Occipital lobe (tissue), 2 donors: ENCODE results near the gene DENND5A. TPM values are rescaled to one million over a fixed set of nuclear protein-coding genes. Genes with fewer than 3 reads are reported as not detected.
"Not testable (repeated sequence)": the region's sequence is repeated elsewhere in the genome, so short reads cannot be mapped to it uniquely, and the experiment has no call there.

Experiments
- DNase-seq: peaks from one replicate; lab custom pipeline; 2025; lab: John Stamatoyannopoulos, UW
- total RNA-seq: library from RNA; depleted of rRNA; stranded (reverse); fragments of >200 nt; gene quantifications from one replicate; pipeline ENCODE4 v1.2.3, GENCODE V29; 2014

DENND5A gene
- total RNA-seq, 1 donor from 2014 or later, result 137 TPM

DNA sequence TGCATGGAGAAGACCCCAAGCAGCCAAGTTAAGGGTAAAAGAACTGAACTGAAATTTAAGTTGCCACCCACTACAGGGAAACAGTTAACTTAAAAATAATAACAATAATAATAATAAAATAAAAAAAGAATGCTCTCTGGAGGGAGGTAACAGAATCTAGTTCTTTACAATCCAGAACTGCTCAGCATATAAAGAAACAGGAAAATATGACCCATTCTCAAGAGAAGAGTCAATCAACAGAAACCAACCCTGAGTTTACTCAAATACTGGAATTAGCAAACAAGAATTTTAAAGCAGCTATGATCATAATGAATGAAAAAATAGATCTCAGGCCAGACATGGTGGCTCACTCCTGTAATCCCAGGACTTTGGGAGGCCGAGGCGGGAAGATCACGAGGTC, 53.8 kb downstream of the DENND5A start:
- no peak for DNase-seq

GRCh38 chr11:9210922-9211320, 54.2 kb downstream of the DENND5A start:
- no peak for DNase-seq

DNA sequence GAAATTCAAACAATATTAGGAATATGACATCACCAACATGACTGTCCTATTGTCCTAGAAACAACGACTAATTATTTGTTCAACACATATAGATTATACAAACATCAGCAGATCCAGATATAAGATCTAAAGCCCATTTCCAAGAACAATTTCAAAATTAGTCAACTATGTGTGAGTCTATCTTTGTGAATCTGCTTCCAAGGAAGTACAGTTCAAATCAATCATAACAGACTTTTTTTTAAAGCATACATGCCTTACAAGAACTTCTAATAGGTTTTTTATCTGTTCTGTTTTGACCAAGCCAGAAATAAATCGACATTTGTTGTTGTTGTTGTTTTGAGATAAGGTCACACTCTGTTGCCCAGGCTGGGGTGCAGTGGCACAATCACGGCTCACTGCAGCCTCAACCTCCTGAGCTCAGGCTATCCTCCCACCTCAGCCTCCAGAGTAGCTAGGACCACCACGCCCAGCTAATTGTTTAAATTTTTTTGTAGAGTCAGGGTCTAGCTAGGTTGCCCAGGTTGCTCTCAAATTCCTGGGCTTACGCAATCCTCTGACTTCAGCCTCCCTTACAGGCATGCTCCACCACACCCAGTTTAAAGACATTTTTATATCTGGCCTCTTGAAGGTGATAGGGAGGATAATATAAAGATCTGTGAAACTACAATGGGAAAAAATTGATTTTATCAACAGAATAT, 54.8 kb downstream of the DENND5A start:
- no peak for DNase-seq

- not testable (repeated sequence) for DNase-seq
These were observed 55.5 kb downstream of the DENND5A start for GRCh38 chr11:9209604-9210003.

GRCh38 chr11:9208726-9209501, 56.2 kb downstream of the DENND5A start:
- no peak for DNase-seq

DNA sequence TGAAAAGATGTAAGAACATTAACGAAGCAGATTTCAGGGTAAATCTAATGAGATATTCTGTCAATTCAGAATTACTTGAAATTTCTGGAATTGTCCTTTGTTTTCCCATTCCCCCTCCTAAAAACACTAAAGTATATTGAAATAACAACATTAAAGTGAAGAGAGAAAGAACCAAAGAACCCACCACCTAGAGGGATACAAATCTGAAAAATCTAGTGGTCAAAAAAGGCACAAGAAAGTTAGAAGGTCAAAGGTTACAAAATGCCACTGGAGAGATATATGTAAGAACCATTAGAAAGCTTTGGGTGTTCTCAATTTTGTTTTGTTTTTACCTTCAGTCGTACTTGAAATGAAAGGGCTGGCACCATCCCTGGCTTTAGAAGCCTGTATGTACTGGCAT, 57.9 kb downstream of the DENND5A start:
- no peak for DNase-seq

- DNase-seq, result no peak
These were observed 58.7 kb downstream of the DENND5A start for GRCh38 chr11:9206496-9206895.

DNA sequence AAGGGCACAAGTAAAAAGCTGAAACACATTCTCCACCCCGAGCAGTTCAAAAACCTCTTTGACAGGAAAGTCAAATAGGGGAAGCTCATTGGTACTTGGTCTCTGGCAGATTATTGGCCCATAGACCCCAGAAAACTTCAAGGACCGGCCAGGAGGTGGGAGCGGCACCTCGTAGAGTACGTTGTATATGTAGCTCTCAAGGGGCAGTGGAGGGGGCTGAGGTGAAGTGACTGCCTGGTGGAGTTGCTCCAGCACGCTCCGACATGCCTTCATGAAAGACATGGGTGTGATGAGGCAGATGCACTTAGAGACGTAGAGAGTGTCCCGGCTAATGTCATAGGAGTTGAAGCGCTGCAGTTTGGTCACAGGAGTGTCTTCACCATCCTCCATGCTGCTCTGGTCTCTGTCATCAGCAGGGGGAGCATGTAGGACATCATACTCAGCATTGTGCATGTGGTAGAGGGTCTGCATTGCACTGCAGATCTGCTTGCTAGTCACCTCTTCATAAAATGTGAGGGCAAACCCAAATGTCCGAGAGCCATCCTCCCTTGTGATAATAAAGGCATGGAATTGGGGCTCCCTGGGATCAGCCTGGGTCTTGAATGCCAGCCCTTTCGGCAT, 61.3 kb downstream of the DENND5A start:
- DNase-seq, result no peak

DNA sequence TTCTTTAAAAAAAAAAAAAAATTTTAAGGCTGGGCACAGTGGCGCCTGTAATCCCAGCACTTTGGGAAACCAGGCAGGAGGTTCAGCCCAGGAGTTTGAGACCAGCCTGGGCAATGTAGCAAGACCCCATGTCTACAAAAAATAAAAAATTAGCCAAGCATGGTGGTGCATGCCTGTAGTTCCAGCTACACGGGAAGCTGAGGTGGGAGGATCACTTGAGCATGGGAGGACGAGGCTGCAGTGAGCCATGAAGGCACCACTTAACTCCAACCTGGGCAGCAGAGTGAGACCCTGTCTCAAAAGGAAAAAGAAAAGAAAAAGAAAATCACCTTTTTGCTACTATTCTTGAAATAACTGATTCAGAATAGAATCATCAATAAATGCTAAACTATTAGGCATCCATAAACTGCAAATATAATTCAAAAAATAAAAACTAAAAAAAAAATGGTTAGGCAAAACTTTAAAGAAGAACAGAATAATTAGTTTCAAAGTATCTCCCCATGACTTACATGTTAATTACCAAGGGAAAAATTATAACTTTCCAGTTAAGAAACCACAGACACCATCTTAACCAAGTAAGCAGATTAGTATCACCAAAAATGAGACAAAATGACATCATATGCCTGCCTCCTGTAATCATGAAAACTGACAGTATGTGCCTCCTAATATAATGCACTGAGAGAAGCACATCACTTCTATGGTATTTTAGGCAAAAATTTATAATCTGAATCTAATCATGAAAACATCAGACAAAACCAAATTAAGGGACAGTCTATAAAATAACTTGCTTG, 63.6 kb downstream of the DENND5A start:
- no peak for DNase-seq

DNA sequence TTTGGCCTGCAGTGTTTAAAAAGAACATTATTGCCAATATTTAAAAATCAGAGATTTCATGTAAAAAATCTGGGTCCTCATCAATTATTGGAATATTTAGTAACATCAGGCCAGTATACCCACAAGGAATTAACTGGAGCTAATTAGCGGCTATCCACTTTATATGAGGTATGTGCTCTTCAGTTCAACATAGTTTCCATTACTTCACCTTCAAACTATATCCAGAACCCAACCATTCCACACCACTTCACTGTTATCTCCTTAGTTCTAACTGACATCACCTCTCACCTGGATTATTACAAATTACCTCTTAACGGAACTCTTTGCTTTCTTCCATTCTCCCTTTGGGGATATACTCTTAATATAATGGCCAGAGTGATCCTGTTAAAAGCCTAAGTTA, 64.7 kb downstream of the DENND5A start:
- DNase-seq, result no peak

DNA sequence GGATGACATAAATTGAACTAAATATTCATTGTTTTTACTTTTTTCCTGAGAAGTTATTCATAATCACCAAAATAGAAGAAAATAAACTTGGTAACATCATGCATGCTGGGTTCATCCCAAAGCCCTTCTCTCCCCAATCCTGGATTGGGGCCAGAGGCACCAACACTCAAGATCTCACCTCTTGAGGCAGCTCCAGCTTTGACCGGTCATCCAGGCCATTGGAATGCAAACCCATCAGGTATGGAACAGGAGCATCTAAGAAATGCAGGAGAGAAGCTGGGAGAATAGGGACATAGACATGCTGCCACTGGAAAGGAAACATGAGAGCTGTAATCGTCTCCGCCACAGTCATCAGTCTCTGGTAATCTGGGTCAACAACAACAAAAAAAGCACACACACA, 71.8 kb downstream of the DENND5A start:
- no peak for DNase-seq

DNA sequence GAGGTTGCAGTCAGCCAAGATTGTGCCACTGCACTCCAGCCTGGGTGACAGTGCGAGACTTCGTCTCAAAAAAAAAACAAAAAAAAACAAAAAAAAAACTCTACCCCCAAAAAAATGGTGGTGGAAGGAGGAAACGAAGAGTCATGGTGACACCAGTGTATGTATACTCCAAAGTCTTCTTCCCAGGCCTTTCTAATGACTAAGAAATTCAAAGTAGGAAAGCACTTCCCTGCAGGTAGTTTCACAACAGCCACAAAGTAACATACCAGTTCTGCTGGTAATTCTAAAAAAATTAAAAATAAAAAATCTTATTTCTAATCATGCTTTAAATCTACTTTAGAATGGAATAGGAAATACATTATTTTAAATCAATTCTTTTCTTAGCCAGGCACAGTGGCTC, 72.6 kb downstream of the DENND5A start:
- DNase-seq, result no peak

DNA sequence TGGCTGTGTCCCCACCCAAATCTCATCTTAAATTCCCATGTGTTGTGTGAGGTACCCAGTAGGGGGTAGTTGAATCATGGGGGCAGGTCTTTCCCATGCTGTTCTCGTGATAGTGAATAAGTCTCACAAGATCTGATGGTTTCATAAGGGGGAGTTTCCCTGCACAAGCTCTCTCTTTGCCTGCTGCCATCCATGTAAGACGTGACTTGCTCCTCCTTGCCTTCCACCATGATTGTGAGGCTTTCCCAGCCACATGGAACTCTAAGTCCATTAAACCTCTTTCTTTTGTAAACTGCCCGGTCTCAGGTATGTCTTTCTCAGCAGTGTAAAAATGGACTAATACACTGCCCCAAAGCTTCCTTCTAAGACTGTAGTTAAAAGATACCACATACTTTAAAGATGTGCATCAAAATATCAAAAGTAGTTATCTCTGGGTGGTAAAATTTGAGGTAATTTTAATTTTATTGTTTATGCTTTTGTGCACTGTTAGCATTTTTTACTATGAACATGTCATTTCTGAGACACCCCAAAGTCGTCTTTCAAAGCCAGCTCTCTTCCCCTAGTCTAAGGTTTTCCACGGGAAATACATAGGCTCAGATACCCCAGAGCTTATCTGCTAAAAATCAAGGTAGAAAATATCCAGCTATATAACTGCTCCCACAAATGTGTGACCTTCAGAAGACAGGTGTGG, 74.7 kb downstream of the DENND5A start:
- not testable (repeated sequence) for DNase-seq

- not testable (repeated sequence) for DNase-seq
These were observed 76.3 kb downstream of the DENND5A start for GRCh38 chr11:9188860-9189259.

- no peak for DNase-seq
These were observed 77.5 kb downstream of the DENND5A start for GRCh38 chr11:9187616-9188015.

- DNase-seq, result no peak
These were observed 80.6 kb downstream of the DENND5A start for GRCh38 chr11:9184516-9184915.

GRCh38 chr11:9182180-9182871, 82.8 kb downstream of the DENND5A start:
- no peak for DNase-seq

GRCh38 chr11:9180784-9181183, 84.4 kb downstream of the DENND5A start:
- no peak for DNase-seq

GRCh38 chr11:9179141-9179540, 86.0 kb downstream of the DENND5A start:
- DNase-seq, result no peak

- no peak for DNase-seq
These were observed 86.4 kb downstream of the DENND5A start for GRCh38 chr11:9178716-9179115.
